Upper lobe of left lung (tissue), 4 donors: ENCODE measurements around the gene CHMP5.

ENCODE experiments used
- CTCF ChIP-seq, 6 experiments: fragments of 450-650 bp in 4 of 6; fragments of 200-600 bp in 2 of 6; sonication (generic) in 2 of 6; IDR thresholded peaks; one replicate each; pipeline ENCODE4 v1.5.1; 2016 to 2019; ENCODE audit warnings: antibody characterized with exemption in 6 of 6
- POLR2A ChIP-seq, 4 donors: fragments of 450-650 bp; IDR thresholded peaks; one replicate each; pipeline ENCODE4 v1.5.1; 2016 to 2017; ENCODE audit warnings: antibody characterized with exemption in 4 of 4, mild to moderate bottlenecking in 2 of 4
- POLR2AphosphoS5 ChIP-seq, 2 donors: sonication (generic); formaldehyde crosslinking; IDR thresholded peaks; one replicate each; pipeline ENCODE4 v1.5.1; 2017; ENCODE audit warnings: antibody characterized with exemption in 2 of 2

- TF ChIP-seq POLR2A (IDR thresholded peaks at IDR 0.05) (no peak), CTCF (IDR thresholded peaks at IDR 0.05) (no peak), POLR2AphosphoS5 (IDR thresholded peaks at IDR 0.05) (no peak)
Observed at GRCh38 chr9:33227008-33227398, 37.8 kb upstream of the CHMP5 start.
